OCI-LY1 (cell line): ENCODE data around the gene CBLN1.

Experiments used
- CTCF ChIP-seq: fragments of 200-600 bp; sonication (generic), shearing (Covaris generic); IDR thresholded peaks from 2 replicates; pipeline ENCODE4 v1.5.1; 2017; ENCODE audit warnings: mild to moderate bottlenecking, antibody characterized with exemption, low read length, moderate library complexity, mixed read lengths
- EZH2 ChIP-seq: fragments of 200-600 bp; sonication (generic), shearing (Covaris generic); IDR thresholded peaks from 2 replicates; pipeline ENCODE4 v1.8.0; 2017; ENCODE audit warnings: borderline replicate concordance, mixed run types, mild to moderate bottlenecking, antibody characterized with exemption, low read length, moderate library complexity, mixed read lengths

GRCh38 chr16:49271363-49271762, 10.3 kb downstream of the CBLN1 start:
- TF ChIP-seq CTCF (no peak), EZH2 (no peak)
